Ovary (tissue), 9 donors: ENCODE results near the gene GRIA4. TPM values are rescaled to one million over a fixed set of nuclear protein-coding genes. Genes with fewer than 3 reads are reported as not detected.
"Not testable (repeated sequence)": the region's sequence is repeated elsewhere in the genome, so short reads cannot be mapped to it uniquely, and the experiment has no call there.

Source experiments
- DNase-seq, 5 donors: peaks; one replicate each; pipeline ENCODE4 v3.0.0-alpha.2; 2019 to 2020
- H3K27ac ChIP-seq, 2 donors: fragments of 200-600 bp; one replicate each; pipeline versions ENCODE4 v1.5.1 to v1.8.0; 2019 to 2022
- H3K27me3 ChIP-seq: fragments of 200-600 bp; one replicate; pipeline ENCODE4 v1.8.0; 2022
- H3K36me3 ChIP-seq: fragments of 200-600 bp; sonication (generic); one replicate; pipeline ENCODE4 v1.5.1; 2019
- H3K4me1 ChIP-seq: one replicate; pipeline ENCODE4 v1.8.1; 2013; ENCODE audit warnings: mild to moderate bottlenecking, moderate library complexity; ENCODE audit not compliant: insufficient read depth
- H3K4me3 ChIP-seq: fragments of 200-600 bp; sonication (generic); one replicate; pipeline ENCODE4 v1.5.1; 2017
- H3K9me3 ChIP-seq, 2 donors: fragments of 200-600 bp in 1 of 2; sonication (generic) in 1 of 2; one replicate each; pipeline versions ENCODE4 v1.5.1 to v1.8.1; 2013 to 2019; ENCODE audit warnings: mild to moderate bottlenecking in 1 of 2, moderate library complexity in 1 of 2
- EP300 ChIP-seq: sonication (generic); formaldehyde crosslinking; IDR thresholded peaks from one replicate; pipeline ENCODE4 v1.6.1; 2017; ENCODE audit warnings: antibody characterized with exemption
- POLR2A ChIP-seq: fragments of 450-650 bp; IDR thresholded peaks from one replicate; pipeline ENCODE4 v1.6.1; 2017; ENCODE audit warnings: antibody characterized with exemption, mild to moderate bottlenecking, moderate library complexity
- WGBS, 3 donors: extraction: QIAGEN DNeasy Blood & Tissue Kit in 1 of 3; methylation state at CpG; one replicate each; pipeline versions ENCODE4 v1.1.5 to v1.1.7; 2013 to 2017; 5-methylcytosine and 5-hydroxymethylcytosine counted together
- intact Hi-C, 4 donors: fragments of 100-400 bp; cut with DNase I; formaldehyde crosslinking; loops; one replicate each; pipeline versions ENCODE4 v1.11.0 to v1.15.1; 2022 to 2023
- polyA plus RNA-seq, 2 donors: library from polyadenylated mRNA; stranded (reverse); fragments of 200-250 nt in 1 of 2; fragments of 350-450 nt in 1 of 2; fragmentation: Illumina TruSeq in 1 of 2; extraction: RNeasy Lipid Tissue Mini Kit (QIAGEN cat#74804) in 1 of 2; gene quantifications; one replicate each; pipeline ENCODE4 v1.2.3, GENCODE V29; 2013 to 2014
- total RNA-seq, 7 donors: library from RNA; depleted of rRNA in 2 of 7; stranded (reverse); fragments of >200 nt in 2 of 7; fragmentation: NEBNext Ultra II Directional in 3 of 7; extraction: Animal tissue kit (Norgen Biotek cat#: 25700) in 3 of 7; gene quantifications; one replicate each; pipeline versions ENCODE4 v1.1.0 to v1.2.4, GENCODE V29; 2016 to 2023
- TF ChIP-seq, protein P1 (sequence below), 3 donors: fragments of 450-650 bp in 2 of 3; fragments of 200-600 bp in 1 of 3; IDR thresholded peaks; one replicate each; pipeline versions ENCODE4 v1.5.1 to v1.8.0; 2016 to 2022; ENCODE audit warnings: antibody characterized with exemption in 3 of 3, mild to moderate bottlenecking in 1 of 3
- donor health status: DM: no; HTN: no; CAD: no; lungs with moderate emphysema.
- donor health status: DM: no; HTN: no; CAD: no.
- donor health status: Bipolar disorder and iron deficiency.
- donor health status: DM: yes; HTN: yes; CAD: no.
- donor health status: DM: no; HTN: no; CAD: no.
- donor health status: DM: yes; HTN: yes; CAD: no.

The GRIA4 gene
- total and polyA plus RNA-seq, 9 donors = 0.07 to 1.1 (median 0.26) TPM; not detected in 3

DNA sequence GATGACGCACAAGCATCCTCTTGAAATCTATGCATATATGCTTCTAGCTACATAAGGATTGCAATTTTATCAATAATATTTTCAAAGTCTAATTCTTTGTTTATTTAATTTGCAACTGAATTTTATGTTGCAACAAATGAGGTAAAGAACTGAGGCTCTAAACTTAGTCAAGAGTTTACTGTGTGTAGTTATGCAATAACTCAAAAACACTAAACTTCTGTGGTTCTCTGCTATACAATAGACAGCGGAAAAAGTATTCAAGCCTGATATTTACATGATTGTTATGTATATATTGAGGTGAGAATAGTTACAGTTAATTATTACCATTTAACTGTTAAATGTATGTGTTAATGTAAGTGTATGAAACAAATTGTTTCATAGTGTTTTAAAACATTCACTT lies 379.3 kb downstream of the GRIA4 start:
- no peak overlapping the region for H3K4me3 ChIP-seq
- no peaks in the 10 kb centered on the region for H3K36me3 ChIP-seq
- H3K9me3 ChIP-seq = no peaks in the 10 kb centered on the region
- intact Hi-C loops = no loop called here
- TF ChIP-seq, protein P1, sequence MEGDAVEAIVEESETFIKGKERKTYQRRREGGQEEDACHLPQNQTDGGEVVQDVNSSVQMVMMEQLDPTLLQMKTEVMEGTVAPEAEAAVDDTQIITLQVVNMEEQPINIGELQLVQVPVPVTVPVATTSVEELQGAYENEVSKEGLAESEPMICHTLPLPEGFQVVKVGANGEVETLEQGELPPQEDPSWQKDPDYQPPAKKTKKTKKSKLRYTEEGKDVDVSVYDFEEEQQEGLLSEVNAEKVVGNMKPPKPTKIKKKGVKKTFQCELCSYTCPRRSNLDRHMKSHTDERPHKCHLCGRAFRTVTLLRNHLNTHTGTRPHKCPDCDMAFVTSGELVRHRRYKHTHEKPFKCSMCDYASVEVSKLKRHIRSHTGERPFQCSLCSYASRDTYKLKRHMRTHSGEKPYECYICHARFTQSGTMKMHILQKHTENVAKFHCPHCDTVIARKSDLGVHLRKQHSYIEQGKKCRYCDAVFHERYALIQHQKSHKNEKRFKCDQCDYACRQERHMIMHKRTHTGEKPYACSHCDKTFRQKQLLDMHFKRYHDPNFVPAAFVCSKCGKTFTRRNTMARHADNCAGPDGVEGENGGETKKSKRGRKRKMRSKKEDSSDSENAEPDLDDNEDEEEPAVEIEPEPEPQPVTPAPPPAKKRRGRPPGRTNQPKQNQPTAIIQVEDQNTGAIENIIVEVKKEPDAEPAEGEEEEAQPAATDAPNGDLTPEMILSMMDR (IDR thresholded peaks at IDR 0.05) = no peak
- no peak for TF ChIP-seq EP300
- TF ChIP-seq POLR2A = no peak
- no peaks in the 10 kb centered on the region for H3K27me3 ChIP-seq
- 94 to 95% (median 94%) methylated on average over 2 of the region's 2 CpGs for WGBS, 3 donors
- no peaks in the 10 kb centered on the region for H3K4me1 ChIP-seq
- H3K27ac ChIP-seq = no peak overlapping the region
- DNase-seq = no peak

- Histone ChIP-seq H3K4me1 (no peaks in the 10 kb centered on the region), H3K4me3 (no peak overlapping the region), H3K27me3 (no peaks in the 10 kb centered on the region), H3K36me3 (no peaks in the 10 kb centered on the region), H3K9me3 (peaks cover 0 to 4% of the 10 kb centered on the region in 2 donors), H3K27ac (no peak overlapping the region)
- WGBS, 3 donors = 79 to 88% (median 84%) methylated on average over 4 of the region's 4 CpGs
- no peak for DNase-seq
- no peak for TF ChIP-seq POLR2A
- intact Hi-C loops = no loop called here
Observed at GRCh38 chr11:105991888-105992287, 382.0 kb downstream of the GRIA4 start.

DNA sequence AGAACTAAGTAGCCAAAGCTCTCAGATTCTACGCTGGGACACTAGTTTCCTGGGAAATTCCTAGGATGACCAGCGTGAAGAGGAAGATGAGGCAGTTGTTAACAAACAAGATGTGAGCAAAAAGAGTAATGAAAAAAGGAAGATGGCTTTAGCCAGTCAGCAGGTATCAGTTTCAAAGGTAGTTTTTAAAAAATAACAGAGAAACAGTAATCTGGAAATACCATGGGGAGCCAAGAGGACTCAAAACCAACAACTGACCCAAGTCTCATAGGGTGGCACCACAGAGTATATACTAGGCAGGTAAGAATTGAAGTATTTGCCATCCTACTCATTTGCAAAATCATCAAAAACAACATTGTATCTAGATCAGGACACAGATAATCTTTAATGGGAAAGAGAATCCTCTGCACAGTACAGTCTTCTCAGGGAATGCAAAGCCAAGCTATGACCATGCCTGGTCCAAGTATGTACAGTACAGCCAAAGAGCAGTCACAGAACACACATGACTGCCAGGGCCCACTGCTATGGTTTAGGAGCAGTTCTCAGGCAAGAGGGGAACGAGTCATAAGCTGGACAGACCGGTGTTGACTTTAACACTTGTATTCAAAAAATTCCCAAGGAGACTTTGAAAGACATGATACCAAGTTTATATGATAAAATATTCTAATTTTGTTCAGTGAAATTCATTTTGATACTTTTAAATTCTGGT lies 391.6 kb downstream of the GRIA4 start:
- H3K4me3 ChIP-seq = no peak overlapping the region
- no peak for TF ChIP-seq EP300
- TF ChIP-seq, protein P1 (IDR thresholded peaks at IDR 0.05) = no peak
- TF ChIP-seq POLR2A = no peak
- intact Hi-C loops = no loop called here
- H3K36me3 ChIP-seq = no peaks in the 10 kb centered on the region
- no peak for DNase-seq
- H3K4me1 ChIP-seq = no peaks in the 10 kb centered on the region
- no peaks in the 10 kb centered on the region for H3K27me3 ChIP-seq
- no peak overlapping the region for H3K27ac ChIP-seq
- WGBS, 3 donors = 90 to 97% (median 96%) methylated on average over 4 of the region's 4 CpGs
- H3K9me3 ChIP-seq = peaks cover 0 to 7% of the 10 kb centered on the region in 2 donors

GRCh38 chr11:106003094-106003493 lies 393.2 kb downstream of the GRIA4 start:
- H3K9me3 ChIP-seq, H3K27me3 ChIP-seq, H3K27ac ChIP-seq, H3K4me1 ChIP-seq, intact Hi-C loops, DNase-seq, H3K4me3 ChIP-seq, H3K36me3 ChIP-seq: not testable (repeated sequence)
- 95 to 98% (median 96%) methylated on average over 4 of the region's 4 CpGs for whole genome bisulfite sequencing, 3 donors

DNA sequence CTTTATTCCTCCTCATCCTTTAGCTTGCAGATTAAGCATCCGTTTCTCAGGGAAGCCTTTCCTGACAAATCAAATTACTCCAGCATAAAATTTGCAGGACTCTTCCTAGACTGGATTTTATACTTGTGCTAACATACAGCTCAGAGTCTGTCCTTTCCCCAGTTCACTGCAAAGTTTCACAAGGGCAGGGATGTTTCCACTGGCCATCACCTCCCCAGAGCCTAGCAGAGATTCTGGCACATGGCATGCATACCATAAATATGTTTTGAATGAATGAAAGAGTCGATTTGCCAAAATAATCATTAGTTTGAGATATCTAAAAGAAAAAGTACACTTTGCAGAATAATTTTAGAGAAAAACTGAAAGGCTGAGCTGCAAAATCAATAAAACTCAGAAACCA lies 401.6 kb downstream of the GRIA4 start:
- intact Hi-C loops = no loop called here
- no peak for DNase-seq
- Histone ChIP-seq H3K36me3 (no peaks in the 10 kb centered on the region), H3K9me3 (no peaks in the 10 kb centered on the region), H3K4me1 (no peaks in the 10 kb centered on the region), H3K27ac (no peak overlapping the region), H3K27me3 (no peaks in the 10 kb centered on the region), H3K4me3 (no peak overlapping the region)
- TF ChIP-seq POLR2A (no peak), EP300 (no peak)
- TF ChIP-seq, protein P1 (IDR thresholded peaks at IDR 0.05) = no peak
- 62 to 78% (median 68%) methylated on average over 2 of the region's 2 CpGs for WGBS, 3 donors
